ENCODE results near the gene EPHB2.

Gene EPHB2

DNA sequence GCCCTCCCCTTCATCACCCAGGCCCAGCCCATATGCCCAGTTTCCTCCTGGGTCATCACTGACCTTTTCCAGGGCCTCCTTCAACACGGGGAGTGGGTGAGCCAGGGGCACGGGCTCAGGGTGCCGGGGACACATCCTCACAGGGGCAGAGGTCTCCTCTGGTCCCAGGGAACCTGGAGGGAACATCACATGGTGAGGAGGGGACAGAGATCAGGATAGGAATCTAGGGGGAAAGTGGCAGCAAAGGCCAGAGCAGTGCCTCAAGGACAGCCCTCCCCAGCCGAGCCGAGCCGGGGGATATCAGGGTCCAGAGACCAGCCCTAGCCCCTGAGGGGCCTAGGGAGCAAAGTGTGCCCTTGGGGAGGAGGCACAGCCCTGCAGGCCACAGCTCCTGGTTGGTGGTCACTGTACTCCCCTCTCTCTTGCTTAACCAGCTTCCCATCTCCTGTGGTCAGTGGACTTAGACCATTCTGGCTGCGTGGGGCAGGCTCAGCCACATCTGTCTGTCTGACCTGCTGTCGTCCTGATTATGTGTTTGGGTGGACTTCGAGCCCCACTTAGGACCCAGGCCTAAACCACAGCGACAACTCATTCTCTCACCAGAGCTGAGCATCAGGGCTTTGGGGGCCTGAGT is 252.5 kb downstream of the EPHB2 start:
- no peak overlapping the region for H4K8ac ChIP-seq (ENCODE audit: low read depth, low read length)
- H3K27ac ChIP-seq (replicated peaks; ENCODE audit: low read length): no peak overlapping the region
- no peak overlapping the region for H2BK120ac ChIP-seq (ENCODE audit: low read depth, low read length)
- no CpG with 5 or more reads among the region's 10 CpGs for WGBS, 2 donors (ENCODE audit: extremely low coverage in 2 of 2, insufficient read length in 2 of 2, insufficient replicate concordance in 1 of 2)
- H2AK5ac ChIP-seq (ENCODE audit: low read depth, low read length): peak overlapping the region; percentile 11
- no peak overlapping the region for H4K91ac ChIP-seq (ENCODE audit: low read depth, low read length, poor library complexity)
- peak overlapping the region; percentile 34 for H2BK15ac ChIP-seq (ENCODE audit: low read length)
- H3K9ac ChIP-seq (ENCODE audit: low read depth, low read length, poor library complexity): no peak overlapping the region
- H3K14ac ChIP-seq (ENCODE audit: low read length): no peak overlapping the region
- H2BK12ac ChIP-seq (ENCODE audit: low read length): no peak overlapping the region
- H3K4ac ChIP-seq (ENCODE audit: low read length): no peak overlapping the region
- peaks cover 0 to 3% of the 10 kb centered on the region in 2 donors for H3K9me3 ChIP-seq (replicated peaks in 1 of 2; ENCODE audit: control insufficient read depth in 2 of 2, insufficient read depth in 1 of 2, low read depth in 1 of 2, low read length in 2 of 2)
- no peak overlapping the region for H3K18ac ChIP-seq (ENCODE audit: low read length)
- no peak overlapping the region for H2AFZ ChIP-seq (ENCODE audit: low read length)
- H2BK5ac ChIP-seq (ENCODE audit: low read length): no peak overlapping the region
- H3K4me2 ChIP-seq (ENCODE audit: insufficient read depth, low read length, poor library complexity, severe bottlenecking): no peak overlapping the region
- DNase-seq (ENCODE audit: low spot score): no peak
- H3K4me1 ChIP-seq (ENCODE audit: control insufficient read depth in 2 of 2, insufficient read depth in 1 of 2, low read depth in 1 of 2, low read length in 2 of 2): no peaks in the 10 kb centered on the region
- H3K27me3 ChIP-seq (ENCODE audit: control insufficient read depth in 3 of 3, insufficient read depth in 3 of 3, low read depth in 1 of 3, low read length in 3 of 3): peaks cover 0 to 27% (median 0%) of the 10 kb centered on the region in 3 experiments
- H3K79me1 ChIP-seq (ENCODE audit: low read depth, low read length): no peaks in the 10 kb centered on the region
- H3K4me3 ChIP-seq (ENCODE audit: low read length in 2 of 2): no peak overlapping the region
- H3K23ac ChIP-seq (ENCODE audit: low read depth, low read length, poor library complexity): no peak overlapping the region
- no peaks in the 10 kb centered on the region for H3K36me3 ChIP-seq (replicated peaks in 1 of 2; ENCODE audit: control insufficient read depth in 2 of 2, insufficient read depth in 2 of 2, low read length in 2 of 2)

DNA sequence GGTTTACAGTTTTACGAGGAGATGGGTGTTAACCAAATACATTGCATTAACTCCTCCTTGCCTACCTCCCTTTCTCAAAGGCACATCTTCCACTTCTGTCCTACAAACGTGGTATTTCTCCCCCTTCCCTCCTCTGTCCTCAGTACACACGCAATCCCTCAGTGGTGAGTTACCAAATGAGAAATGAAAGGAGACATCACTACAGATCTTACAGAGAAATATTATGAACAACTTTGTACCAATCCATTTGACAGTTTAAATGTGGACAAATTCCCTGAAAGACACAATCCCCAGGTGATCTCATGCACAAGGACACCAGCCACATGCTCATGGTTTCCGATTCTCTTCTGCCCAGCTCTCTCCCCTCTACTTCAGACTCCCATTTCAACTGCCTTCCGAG is 255.7 kb downstream of the EPHB2 start:
- H2BK120ac ChIP-seq (ENCODE audit: low read depth, low read length): no peak overlapping the region
- H3K27me3 ChIP-seq (ENCODE audit: control insufficient read depth in 3 of 3, insufficient read depth in 3 of 3, low read depth in 1 of 3, low read length in 3 of 3): peaks cover 0 to 26% (median 0%) of the 10 kb centered on the region in 3 experiments
- H3K4me1 ChIP-seq (ENCODE audit: control insufficient read depth in 2 of 2, insufficient read depth in 1 of 2, low read depth in 1 of 2, low read length in 2 of 2): no peaks in the 10 kb centered on the region
- no peak overlapping the region for H2AK5ac ChIP-seq (ENCODE audit: low read depth, low read length)
- peaks cover 0 to 3% of the 10 kb centered on the region in 2 donors for H3K9me3 ChIP-seq (replicated peaks in 1 of 2; ENCODE audit: control insufficient read depth in 2 of 2, insufficient read depth in 1 of 2, low read depth in 1 of 2, low read length in 2 of 2)
- no peak overlapping the region for H3K27ac ChIP-seq (replicated peaks; ENCODE audit: low read length)
- H3K4me3 ChIP-seq (ENCODE audit: low read length in 2 of 2): no peak overlapping the region
- no peaks in the 10 kb centered on the region for H3K36me3 ChIP-seq (replicated peaks in 1 of 2; ENCODE audit: control insufficient read depth in 2 of 2, insufficient read depth in 2 of 2, low read length in 2 of 2)
- H2BK12ac ChIP-seq (ENCODE audit: low read length): no peak overlapping the region
- no peaks in the 10 kb centered on the region for H3K79me1 ChIP-seq (ENCODE audit: low read depth, low read length)
- DNase-seq (ENCODE audit: low spot score): no peak
- H3K9ac ChIP-seq (ENCODE audit: low read depth, low read length, poor library complexity): no peak overlapping the region
- no peak overlapping the region for H3K4me2 ChIP-seq (ENCODE audit: insufficient read depth, low read length, poor library complexity, severe bottlenecking)
- no peak overlapping the region for H2BK15ac ChIP-seq (ENCODE audit: low read length)
- no peak overlapping the region for H3K23ac ChIP-seq (ENCODE audit: low read depth, low read length, poor library complexity)
- no peak overlapping the region for H4K91ac ChIP-seq (ENCODE audit: low read depth, low read length, poor library complexity)
- no peak overlapping the region for H3K18ac ChIP-seq (ENCODE audit: low read length)
- H2BK5ac ChIP-seq (ENCODE audit: low read length): no peak overlapping the region
- no CpG with 5 or more reads among the region's 5 CpGs for WGBS, 2 donors (ENCODE audit: extremely low coverage in 2 of 2, insufficient read length in 2 of 2, insufficient replicate concordance in 1 of 2)
- no peak overlapping the region for H2AFZ ChIP-seq (ENCODE audit: low read length)
- H4K8ac ChIP-seq (ENCODE audit: low read depth, low read length): no peak overlapping the region
- H3K14ac ChIP-seq (ENCODE audit: low read length): no peak overlapping the region
- H3K4ac ChIP-seq (ENCODE audit: low read length): no peak overlapping the region

DNA sequence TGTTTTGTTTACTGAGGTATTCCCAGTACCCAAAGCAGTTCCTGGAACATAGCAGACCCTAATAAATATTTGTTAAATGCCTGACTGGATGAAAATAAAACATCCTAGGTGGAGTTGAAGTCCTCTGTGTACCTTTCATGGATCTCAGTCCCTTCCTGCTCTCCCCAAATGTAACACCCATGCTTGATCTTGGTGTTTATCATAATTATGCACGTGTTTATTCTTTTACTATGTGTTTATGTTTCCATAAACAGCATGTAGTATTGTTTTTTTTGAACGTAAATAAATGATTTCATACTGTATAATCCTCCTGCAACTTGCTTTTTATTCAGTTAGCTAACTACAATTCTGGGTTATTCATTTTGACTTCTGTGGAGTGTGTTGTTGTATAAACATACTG is 257.2 kb downstream of the EPHB2 start:
- no peak overlapping the region for H3K9ac ChIP-seq (ENCODE audit: low read depth, low read length, poor library complexity)
- peaks cover 0 to 29% (median 0%) of the 10 kb centered on the region in 3 experiments for H3K27me3 ChIP-seq (ENCODE audit: control insufficient read depth in 3 of 3, insufficient read depth in 3 of 3, low read depth in 1 of 3, low read length in 3 of 3)
- peaks cover 0 to 3% of the 10 kb centered on the region in 2 donors for H3K9me3 ChIP-seq (replicated peaks in 1 of 2; ENCODE audit: control insufficient read depth in 2 of 2, insufficient read depth in 1 of 2, low read depth in 1 of 2, low read length in 2 of 2)
- H4K8ac ChIP-seq (ENCODE audit: low read depth, low read length): no peak overlapping the region
- no peak overlapping the region for H2AFZ ChIP-seq (ENCODE audit: low read length)
- no peaks in the 10 kb centered on the region for H3K79me1 ChIP-seq (ENCODE audit: low read depth, low read length)
- no peak overlapping the region for H2AK5ac ChIP-seq (ENCODE audit: low read depth, low read length)
- no peak overlapping the region for H2BK120ac ChIP-seq (ENCODE audit: low read depth, low read length)
- H3K18ac ChIP-seq (ENCODE audit: low read length): no peak overlapping the region
- no peak overlapping the region for H2BK5ac ChIP-seq (ENCODE audit: low read length)
- H3K23ac ChIP-seq (ENCODE audit: low read depth, low read length, poor library complexity): no peak overlapping the region
- H2BK15ac ChIP-seq (ENCODE audit: low read length): no peak overlapping the region
- H3K27ac ChIP-seq (replicated peaks; ENCODE audit: low read length): no peak overlapping the region
- H4K91ac ChIP-seq (ENCODE audit: low read depth, low read length, poor library complexity): no peak overlapping the region
- WGBS, 2 donors (ENCODE audit: extremely low coverage in 2 of 2, insufficient read length in 2 of 2, insufficient replicate concordance in 1 of 2): no CpG with 5 or more reads among the region's 2 CpGs
- DNase-seq (ENCODE audit: low spot score): no peak
- no peak overlapping the region for H3K4me3 ChIP-seq (ENCODE audit: low read length in 2 of 2)
- no peak overlapping the region for H3K4ac ChIP-seq (ENCODE audit: low read length)
- H2BK12ac ChIP-seq (ENCODE audit: low read length): no peak overlapping the region
- H3K4me1 ChIP-seq (ENCODE audit: control insufficient read depth in 2 of 2, insufficient read depth in 1 of 2, low read depth in 1 of 2, low read length in 2 of 2): peaks cover 0 to 3% of the 10 kb centered on the region in 2 donors
- no peak overlapping the region for H3K4me2 ChIP-seq (ENCODE audit: insufficient read depth, low read length, poor library complexity, severe bottlenecking)
- no peak overlapping the region for H3K14ac ChIP-seq (ENCODE audit: low read length)
- H3K36me3 ChIP-seq (replicated peaks in 1 of 2; ENCODE audit: control insufficient read depth in 2 of 2, insufficient read depth in 2 of 2, low read length in 2 of 2): no peaks in the 10 kb centered on the region

DNA sequence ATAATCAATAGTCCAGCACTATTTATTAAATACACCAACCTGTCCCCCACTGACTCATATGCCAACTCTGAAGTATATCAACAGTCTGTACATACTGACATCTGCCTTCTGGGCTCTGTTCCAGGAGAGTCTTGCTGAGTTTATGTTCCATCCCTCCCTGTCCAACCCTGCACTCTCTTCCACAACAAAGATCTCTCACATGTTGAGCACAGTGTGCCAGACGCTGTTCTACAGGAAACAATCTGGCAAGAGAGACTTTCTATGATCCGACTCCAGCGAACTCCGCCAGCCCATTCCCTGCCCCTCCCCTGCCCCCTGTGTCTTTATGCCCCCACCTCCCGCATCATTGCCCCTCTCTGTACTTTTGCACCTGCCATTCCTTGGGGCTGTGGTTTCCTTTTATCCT is 258.7 kb downstream of the EPHB2 start:
- WGBS, 2 donors (ENCODE audit: extremely low coverage in 2 of 2, insufficient read length in 2 of 2, insufficient replicate concordance in 1 of 2): no CpG with 5 or more reads among the region's 5 CpGs

More for the DNA sequence above, 258.7 kb downstream of the EPHB2 start:
- no peak overlapping the region for H4K8ac ChIP-seq (ENCODE audit: low read depth, low read length)
- H3K79me1 ChIP-seq (ENCODE audit: low read depth, low read length): no peaks in the 10 kb centered on the region
- H3K9me3 ChIP-seq (replicated peaks in 1 of 2; ENCODE audit: control insufficient read depth in 2 of 2, insufficient read depth in 1 of 2, low read depth in 1 of 2, low read length in 2 of 2): peaks cover 0 to 3% of the 10 kb centered on the region in 2 donors
- H3K4me2 ChIP-seq (ENCODE audit: insufficient read depth, low read length, poor library complexity, severe bottlenecking): no peak overlapping the region
- no peak overlapping the region for H3K27ac ChIP-seq (replicated peaks; ENCODE audit: low read length)
- no peak overlapping the region for H2BK15ac ChIP-seq (ENCODE audit: low read length)
- H4K91ac ChIP-seq (ENCODE audit: low read depth, low read length, poor library complexity): no peak overlapping the region
- no peak overlapping the region for H3K4ac ChIP-seq (ENCODE audit: low read length)
- H2BK120ac ChIP-seq (ENCODE audit: low read depth, low read length): no peak overlapping the region
- H2BK12ac ChIP-seq (ENCODE audit: low read length): no peak overlapping the region
- H3K9ac ChIP-seq (ENCODE audit: low read depth, low read length, poor library complexity): no peak overlapping the region
- no peaks in the 10 kb centered on the region for H3K36me3 ChIP-seq (replicated peaks in 1 of 2; ENCODE audit: control insufficient read depth in 2 of 2, insufficient read depth in 2 of 2, low read length in 2 of 2)
- H2BK5ac ChIP-seq (ENCODE audit: low read length): no peak overlapping the region
- H3K27me3 ChIP-seq (ENCODE audit: control insufficient read depth in 3 of 3, insufficient read depth in 3 of 3, low read depth in 1 of 3, low read length in 3 of 3): peaks cover 0 to 31% (median 0%) of the 10 kb centered on the region in 3 experiments
- H3K18ac ChIP-seq (ENCODE audit: low read length): no peak overlapping the region
- H3K4me1 ChIP-seq (ENCODE audit: control insufficient read depth in 2 of 2, insufficient read depth in 1 of 2, low read depth in 1 of 2, low read length in 2 of 2): peaks cover 0 to 6% of the 10 kb centered on the region in 2 donors
- no peak overlapping the region for H3K4me3 ChIP-seq (ENCODE audit: low read length in 2 of 2)
- H3K23ac ChIP-seq (ENCODE audit: low read depth, low read length, poor library complexity): no peak overlapping the region
- no peak for DNase-seq (ENCODE audit: low spot score)
- H2AK5ac ChIP-seq (ENCODE audit: low read depth, low read length): no peak overlapping the region
- H2AFZ ChIP-seq (ENCODE audit: low read length): peak overlapping the region; percentile 44
- H3K14ac ChIP-seq (ENCODE audit: low read length): no peak overlapping the region

Data from neuronal stem cell (in vitro differentiated cells).